GM21381 (cell line): ENCODE results near the gene BMP8B.
"Not testable (repeated sequence)": the region's sequence is repeated elsewhere in the genome, so short reads cannot be mapped to it uniquely, and the experiment has no call there.

Experiments used
- ATAC-seq: cut with Tn5 transposase; IDR thresholded peaks from one replicate; pipeline ENCODE4 v1.9.1; 2021; ENCODE audit warnings: mild to moderate bottlenecking, moderate library complexity; ENCODE audit not compliant: unreplicated experiment

The BMP8B gene, protein sequence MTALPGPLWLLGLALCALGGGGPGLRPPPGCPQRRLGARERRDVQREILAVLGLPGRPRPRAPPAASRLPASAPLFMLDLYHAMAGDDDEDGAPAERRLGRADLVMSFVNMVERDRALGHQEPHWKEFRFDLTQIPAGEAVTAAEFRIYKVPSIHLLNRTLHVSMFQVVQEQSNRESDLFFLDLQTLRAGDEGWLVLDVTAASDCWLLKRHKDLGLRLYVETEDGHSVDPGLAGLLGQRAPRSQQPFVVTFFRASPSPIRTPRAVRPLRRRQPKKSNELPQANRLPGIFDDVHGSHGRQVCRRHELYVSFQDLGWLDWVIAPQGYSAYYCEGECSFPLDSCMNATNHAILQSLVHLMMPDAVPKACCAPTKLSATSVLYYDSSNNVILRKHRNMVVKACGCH

DNA sequence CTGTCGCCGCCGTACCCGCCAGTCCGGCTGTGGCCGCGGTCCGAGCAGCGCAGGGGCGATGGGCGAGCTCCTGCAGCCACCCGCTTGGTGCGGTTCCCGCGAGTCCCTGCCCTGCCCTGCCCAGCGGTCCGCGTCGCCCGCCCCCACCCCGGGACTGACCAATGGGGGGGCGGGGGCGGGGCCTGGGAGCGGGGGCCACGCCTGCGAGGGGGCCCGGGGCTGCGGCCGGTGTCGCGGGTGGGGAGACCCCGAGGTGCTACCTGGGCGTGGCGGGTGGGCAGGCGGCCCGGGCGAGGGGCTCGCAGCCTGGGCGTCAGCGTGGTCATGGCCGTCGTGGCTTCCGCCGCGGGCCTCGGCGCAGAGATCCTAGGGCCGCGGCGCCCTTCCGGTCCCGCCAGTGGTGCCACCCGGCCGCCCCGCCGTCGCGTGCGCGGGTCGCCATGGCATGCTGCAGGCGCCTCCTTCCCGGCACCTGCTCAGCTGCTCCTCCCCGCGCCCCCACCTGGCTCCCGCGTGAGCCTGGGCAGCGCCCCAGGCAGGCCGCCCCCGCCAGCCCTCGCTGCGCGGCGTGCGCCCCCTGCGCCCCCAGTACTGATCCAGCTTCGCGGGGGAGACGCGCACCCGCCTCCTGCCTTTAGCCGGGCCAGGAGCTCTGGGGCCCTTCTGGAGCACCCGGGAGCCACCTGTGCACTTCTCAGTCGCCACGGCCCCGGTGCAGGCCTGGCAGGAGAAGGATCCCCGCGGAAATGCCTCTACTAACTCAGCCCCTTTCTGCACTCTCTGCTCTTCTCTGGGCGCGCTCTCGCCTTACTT lies at the start of gene BMP8B:
TSS of gene BMP8B (minus strand) at position 108 of the 813 bp plus-strand sequence. CDS start 380 bp downstream, outside the sequence.
- ATAC-seq, result peak; percentile 64

DNA sequence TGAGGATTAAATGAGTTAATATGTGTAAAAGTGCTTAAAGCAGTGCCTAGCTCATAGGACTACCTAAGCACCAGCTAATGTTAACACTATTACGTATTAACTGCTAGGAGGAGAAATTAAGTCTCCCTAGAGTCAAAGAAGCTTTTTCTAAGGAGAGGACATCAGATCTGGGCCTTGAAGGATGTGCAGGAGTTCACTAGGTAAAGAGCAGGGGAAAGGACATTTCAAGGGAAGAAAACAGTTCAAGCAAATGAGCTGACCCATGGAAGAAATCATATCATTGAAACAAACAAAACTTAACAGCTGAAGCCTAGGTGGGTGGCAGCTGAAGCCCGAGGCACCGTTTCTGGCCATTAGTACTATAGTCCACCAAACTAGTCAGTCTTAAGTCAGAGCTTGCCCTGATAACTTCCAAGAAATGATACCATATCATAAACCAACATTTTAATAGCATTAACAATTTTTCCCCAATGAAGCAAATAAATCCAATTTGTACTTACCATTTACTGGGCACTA lies 48.0 kb upstream of the BMP8B start:
- no peak for ATAC-seq

DNA sequence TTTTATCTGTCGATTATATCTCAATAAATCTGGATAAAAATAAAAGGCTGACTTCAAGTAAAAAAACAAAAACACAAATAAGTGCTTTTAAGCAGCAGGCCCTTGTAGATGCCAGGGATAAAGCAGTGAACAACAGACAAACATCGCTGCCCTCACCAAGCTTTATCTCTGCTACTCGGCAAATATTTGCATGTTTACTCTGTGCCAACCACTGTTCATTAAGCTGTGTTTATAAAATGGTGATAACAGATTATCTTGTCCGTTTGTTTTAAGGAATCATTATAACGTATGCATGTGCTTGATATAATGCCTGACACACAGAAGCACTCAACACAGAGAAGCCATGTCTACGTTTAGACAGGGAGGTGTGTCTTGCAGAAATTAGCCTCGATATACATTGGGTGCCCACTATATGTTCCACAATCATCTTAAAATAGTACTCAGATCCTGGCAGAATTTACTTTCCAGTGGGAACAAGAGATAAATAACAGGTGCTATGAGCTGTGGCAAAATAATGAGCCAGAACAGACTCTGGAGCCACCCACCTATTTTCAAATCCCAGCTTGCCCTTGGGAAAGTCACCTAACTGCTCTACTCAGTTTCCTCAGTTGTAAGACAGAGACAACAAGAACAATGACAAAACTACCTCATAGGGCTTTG lies 47.4 kb upstream of the BMP8B start:
- no peak for ATAC-seq

DNA sequence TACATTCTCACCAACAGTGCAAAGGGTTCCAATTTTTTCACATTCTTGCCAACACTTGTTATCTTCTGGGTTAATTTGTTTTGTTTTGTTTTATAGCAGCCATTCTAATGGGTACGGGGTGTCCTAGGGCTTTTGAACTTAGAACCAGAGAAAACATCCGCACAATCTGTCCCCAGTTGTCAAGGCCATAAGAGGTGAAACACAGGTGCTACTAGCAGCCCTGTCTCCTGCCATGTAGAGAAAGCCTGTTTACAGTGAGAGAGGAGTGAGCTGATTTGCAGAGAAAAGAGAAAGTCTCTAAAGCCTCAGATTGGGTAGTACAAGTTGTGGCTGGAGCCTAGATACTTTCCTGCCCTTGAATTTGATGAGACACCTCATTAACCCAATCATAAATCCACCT lies 46.4 kb upstream of the BMP8B start:
- no peak for ATAC-seq

DNA sequence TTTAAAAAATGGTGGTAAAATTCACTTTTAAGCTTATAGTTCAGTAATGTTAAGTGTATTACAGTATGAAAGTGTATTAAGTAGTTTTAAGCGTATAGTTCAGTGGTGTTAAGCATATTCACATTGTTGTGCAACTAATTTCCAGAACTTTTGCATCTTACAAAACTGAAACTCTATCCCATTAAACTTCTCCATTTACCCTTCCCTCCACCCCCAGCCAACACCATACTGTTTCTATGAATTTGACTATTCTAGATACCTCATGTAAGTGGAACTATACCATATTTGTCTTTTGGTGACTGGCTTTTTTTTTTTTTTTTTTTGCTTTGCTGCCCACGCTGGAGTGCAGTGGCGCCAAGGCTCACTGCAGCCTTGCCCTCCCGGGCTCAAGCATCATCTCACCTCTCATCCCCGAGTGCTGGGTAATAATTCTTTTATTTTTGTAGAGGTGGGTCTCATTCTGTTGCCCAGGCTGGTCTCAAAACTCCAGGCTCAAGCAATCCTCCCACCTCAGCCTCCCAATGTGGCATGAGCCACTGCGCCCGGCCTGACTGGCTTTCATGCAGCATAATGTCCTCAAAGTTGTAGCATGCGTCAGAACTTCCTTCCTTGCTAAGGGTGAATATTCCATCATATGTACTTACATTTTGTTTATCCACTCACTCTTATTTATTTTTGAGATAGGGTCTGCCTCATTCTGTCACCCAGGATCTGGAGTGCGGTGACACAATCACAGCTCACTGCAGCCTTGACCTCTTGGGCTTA lies 45.1 kb upstream of the BMP8B start:
- ATAC-seq, result no peak

DNA sequence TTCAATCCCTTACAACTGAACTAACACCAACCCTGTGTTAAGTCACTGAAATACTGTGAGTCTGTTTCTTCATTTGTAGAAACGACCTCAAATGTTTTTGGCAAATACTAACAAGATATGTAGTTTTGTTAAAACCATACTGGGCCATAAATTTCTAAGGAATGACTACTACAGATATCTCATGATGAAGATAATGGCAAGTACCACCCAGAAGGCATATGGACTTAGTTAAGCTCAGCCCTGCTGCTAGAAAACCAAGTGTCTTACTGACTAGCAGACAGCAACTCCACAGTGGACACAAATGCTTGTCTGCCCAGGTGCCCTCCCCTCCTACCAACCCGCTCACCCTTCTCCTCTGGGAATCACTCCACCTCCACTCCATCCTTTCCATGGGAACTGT lies 44.5 kb upstream of the BMP8B start:
- ATAC-seq, result no peak

DNA sequence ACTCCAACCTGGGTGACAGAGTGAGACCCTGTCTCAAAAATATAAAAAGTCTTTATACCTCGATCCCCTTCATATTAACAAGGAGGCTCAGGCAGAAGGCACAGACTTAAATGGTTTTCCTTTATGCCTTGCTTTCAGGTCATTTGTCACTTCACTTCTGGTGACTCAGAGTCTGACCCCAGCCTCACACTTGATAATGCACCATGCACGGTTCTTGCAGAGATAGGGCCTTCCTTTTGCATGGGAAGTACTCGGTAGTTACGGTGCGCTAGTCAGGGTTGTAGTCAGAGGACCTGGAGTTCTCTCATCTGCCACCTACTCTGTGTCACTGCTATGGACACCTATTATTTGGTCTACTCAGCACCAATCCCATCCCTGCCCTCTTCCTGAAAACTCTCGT lies 43.6 kb upstream of the BMP8B start:
- ATAC-seq, result no peak

DNA sequence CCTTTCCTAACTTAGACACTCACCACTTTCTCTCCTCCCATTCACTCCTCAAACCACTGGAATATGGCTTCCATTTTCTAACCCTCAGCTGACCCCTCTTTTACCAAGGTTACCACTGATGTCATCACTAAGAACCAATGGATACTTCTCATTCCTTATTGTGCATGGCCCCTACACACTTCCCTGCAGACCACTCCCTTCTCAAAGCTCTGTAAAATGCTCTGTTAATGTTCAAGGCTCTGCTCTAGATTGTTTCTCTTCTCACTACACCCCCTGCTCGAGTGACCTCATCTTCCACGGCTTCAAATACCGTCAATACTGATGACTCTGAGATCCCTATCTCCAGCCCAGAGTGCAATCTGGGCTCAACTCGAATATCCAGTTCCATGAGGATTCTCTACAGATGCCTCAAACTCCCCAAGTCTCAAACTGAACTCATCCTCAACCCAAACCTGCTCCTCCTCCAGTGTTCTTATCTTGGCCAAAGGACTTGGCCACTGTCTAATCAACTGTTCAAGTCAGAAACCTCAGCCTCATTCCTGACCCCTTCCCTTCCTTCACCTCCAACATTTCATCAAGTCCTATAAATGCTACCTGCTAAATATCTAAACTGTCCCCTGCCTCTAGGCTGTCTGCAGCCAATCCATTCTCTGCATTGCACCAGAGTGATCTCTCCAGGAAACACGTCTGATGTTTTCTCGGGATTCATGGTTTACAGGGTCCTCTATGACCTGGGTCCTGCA lies 41.3 kb upstream of the BMP8B start:
- ATAC-seq, result no peak

DNA sequence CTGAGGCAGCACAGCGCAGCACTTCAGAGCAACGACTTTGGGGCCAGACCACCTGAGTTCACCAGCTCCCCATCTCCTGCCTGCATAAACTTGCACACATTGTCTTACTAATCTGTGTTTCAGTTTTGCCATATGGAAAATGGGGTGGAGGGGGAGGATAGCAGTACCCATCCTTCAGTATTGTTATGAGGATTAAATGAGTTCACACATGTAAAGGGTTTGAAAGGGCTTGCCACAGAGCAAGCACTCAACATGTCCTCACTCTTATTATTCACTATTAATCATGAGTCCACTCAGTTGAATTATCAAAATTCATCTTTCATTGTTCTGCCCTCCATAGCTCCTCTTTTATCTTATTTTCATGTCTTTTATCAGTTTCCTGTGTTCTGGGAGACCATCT lies 40.1 kb upstream of the BMP8B start:
- ATAC-seq, result no peak

DNA sequence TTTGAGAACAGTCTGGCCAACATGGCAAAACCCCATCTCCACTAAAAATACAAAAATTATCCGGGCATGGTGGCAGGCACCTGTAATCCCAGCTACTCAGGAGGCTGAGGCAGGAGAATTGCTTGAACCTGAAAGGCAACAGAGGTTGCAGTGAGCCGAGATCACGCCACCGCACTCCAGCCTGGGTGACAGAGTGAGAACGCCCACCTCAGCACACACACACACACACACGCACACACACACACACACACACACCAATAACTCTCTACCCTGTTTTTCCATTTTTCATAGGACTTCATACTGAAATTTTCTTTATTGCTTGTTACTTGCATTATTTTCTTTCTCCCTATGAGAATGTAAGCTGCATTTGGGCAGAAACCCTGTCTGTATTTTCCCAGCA lies 39.6 kb upstream of the BMP8B start:
- ATAC-seq, result not testable (repeated sequence)

DNA sequence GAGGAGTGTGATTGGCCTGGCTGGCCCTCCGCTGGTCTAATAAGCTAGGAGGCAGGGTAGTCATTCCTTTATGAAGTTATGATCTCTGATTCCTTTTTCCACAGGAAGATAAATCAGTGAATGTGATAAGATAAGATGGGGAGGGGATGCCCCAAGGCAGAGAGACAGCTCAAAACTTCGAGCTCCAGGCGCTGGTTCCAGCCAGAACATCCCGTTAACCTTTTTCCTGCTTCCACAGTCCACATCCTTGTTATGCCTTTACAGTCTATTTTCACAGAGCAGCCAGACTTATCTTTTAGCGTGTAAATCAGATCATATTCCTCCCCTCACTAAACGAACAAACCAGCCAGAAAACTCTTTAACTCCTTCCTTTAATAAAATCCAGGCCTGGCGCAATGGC lies 38.5 kb upstream of the BMP8B start:
- no peak for ATAC-seq

DNA sequence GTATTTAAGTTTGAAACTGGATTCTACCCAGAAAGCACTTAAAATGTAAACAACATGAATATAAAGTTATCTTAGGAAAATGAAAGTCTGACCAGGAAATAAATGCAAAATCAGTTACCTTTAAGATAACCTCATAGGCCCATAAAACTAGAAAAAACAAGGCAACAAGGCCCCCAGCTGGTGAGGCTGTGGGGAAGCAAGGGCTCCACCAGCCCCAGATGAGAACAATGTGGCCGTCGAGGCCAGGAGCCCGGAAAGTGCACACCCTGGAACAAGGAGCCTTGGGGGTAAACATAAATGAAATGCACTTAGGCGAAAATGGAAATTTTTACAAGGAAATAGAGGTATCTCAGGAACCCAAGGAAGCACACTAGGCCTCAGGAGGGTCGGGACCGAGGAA lies 37.9 kb upstream of the BMP8B start:
- ATAC-seq, result no peak

DNA sequence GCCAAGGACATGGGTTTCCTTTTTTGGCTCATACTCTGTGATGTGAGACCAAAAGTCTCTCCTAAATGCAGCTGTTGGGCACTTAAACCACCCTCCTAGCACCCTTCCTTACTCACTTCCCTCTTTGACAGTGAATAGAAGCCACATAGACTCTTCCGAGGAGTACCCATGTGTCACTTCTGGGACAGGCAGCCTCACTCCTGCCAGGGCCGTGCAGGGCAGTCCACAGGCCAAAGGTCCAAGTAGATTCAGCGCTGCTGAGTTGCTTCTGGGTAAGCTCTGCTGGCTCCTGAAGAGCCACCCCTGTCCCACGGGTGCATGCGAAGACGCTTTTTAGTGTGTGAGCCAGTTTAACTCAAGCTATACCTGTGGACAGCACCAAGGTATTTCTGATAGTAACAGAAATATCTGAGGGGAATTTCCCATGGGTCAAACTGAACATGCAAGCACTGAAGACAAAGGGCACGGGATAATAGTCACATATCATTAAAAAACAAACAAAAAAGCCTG lies 36.8 kb upstream of the BMP8B start:
- ATAC-seq, result no peak

DNA sequence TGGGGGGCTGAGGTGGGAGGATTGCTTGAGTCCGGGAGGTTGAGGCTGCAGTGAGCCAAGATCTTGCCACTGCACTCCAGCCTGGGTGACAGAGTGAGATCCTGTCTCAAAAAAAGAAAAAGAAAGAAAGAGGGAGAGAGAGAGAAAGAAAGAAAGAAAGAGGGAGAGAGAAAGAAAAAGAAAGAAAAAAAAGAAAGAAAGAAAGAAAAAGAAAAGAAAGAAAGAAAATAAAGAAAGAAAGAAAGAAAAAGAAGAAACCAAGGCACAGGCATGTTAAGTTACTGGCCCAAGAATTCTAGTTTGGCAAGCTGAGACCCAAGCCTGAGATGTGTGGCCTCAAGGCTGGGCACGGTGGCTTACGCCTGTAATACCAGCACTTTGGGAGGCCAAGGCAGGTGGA lies 34.8 kb upstream of the BMP8B start:
- ATAC-seq, result not testable (repeated sequence)

DNA sequence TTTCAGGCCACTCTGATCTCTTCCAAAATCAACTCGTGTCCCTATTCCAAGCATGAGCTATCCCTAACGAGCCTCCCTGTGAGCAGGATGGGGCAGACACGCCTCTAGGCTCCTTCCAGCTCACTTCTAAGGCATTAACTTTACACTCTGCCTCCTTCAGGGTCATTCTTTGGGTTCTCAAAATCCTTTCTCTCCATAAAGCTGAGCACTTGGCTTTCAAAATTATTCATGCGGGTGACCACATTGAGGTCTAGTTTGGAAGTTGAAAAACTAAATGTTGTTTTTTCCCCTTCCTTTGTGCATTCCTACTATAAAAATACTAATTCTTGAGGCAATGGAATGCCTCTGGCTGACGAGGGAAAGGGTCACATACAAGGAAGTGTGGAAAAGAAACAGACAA lies 33.5 kb upstream of the BMP8B start:
- ATAC-seq, result no peak

DNA sequence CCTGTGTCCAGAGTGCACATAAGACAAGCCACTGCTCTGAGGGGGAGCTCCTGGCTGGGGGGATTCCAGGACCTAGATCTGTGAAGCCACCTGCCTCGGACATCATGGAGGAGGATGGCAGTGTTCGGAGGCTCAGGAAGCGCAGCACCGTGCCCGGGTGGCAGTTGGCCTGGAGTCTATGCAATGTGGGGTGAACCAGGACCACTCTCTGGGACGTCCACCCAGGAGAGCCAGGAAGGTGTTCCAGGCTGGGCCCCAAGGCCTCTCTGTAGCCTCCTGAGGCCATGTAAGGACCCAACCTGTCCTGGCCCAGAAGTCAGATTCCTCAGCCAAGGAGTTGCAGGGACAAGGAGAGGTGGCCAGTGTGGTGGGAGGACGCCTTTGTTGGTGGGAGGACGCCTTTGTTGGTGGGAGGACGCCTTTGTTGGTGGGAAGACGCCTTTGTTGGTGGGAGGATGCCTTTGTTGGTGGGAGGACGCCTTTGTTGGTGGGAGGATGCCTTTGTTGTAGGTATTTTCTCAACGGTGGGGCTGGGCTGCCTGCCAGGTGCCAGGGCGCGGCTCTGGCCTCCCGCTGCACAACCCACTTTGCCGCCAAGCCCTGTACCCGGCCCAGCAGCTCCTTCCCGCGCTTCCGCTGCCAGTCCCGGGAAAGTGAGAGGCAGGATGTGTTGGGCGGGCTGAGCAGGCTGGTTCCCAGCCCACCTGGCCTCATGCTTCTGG lies 30.6 kb upstream of the BMP8B start:
- no peak for ATAC-seq

DNA sequence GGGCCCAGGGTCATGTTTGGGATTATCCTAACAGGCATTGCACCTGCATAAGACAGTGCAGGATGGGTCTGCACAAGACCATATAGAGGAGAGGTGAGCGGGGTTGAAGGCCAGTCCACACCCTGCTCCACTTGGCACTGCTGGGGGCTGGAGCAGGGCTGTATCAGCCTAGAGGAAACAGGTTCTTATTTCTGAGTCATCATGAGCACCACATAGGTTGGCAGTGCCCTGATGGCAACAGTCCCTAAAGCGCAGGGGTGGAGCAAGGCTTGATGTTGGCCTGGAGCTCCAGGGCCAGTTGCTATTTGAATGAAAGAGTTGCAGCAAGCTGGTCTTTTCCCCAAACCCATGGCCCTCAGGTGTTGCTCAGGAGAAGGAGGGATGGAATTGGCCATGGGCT lies 29.8 kb upstream of the BMP8B start:
- no peak for ATAC-seq

DNA sequence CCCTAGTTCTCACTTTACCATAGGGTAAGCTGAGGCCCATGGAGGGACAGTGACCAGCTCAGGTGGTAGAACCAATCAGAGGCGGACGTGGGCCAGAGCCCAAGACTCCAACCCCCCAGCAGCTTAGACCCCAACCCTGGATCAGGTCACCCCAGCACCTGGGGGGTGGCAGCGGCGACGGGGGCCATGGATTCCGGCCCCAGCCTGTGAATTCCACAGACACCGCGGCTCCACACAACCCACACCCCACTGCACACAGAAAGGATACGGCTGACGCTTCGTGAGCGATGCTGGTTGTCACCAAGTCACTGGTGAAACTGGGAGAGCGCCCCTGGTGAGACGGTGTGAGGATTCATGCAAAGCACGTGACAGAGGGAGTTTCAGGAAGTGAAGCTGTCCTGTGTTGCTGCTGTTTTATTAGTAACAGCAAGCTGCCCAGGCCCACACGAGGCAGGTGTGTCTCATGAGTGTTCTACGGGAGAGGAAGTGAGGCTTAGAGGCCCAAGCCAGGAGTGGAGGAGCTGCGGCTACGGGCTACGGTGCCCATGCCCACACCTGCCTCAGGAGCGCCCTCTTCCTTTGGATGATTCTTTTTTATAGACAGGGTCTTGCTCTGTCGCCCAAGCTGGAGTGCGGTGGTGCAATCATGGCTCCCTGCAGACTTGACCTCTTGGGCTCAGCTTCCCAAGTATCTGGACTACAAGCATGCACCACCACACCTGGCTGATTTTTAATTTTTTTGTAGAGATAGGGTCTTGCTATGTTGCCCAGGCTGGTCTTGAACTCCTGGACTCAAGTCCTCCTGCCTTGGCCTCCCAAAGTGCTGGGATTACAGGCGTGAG lies 28.6 kb upstream of the BMP8B start:
- ATAC-seq, result peak; percentile 83
